IMR-90 (cell line): ENCODE results near the gene RPL31. TPM values are rescaled to one million over a fixed set of nuclear protein-coding genes. Genes with fewer than 3 reads are reported as not detected.

Experiments
- ATAC-seq: fragments of 200-7000 bp; cut with Tn5 transposase; 2 replicates; pipeline ENCODE4 v1.9.1; 2020; ENCODE audit warnings: low read depth, mild to moderate bottlenecking, moderate library complexity
- BruUV-seq: library from RNA; stranded (reverse); fragments of 400-500 nt; replicated peaks from 2 replicates; lab custom pipeline; 2021; lab: Mats Ljungman, UMichigan
- CTCF ChIA-PET: fragments of 300-600 bp; formaldehyde crosslinking; extraction: SDS; loops from one replicate; lab custom pipeline; 2021; ENCODE audit warnings: antibody characterized with exemption; lab: Yijun Ruan, JAX
- POLR2A ChIA-PET: fragments of 300-600 bp; sonication (Branson Sonifier 250); formaldehyde crosslinking; loops from one replicate; lab custom pipeline; 2022; ENCODE audit warnings: antibody characterized with exemption; ENCODE audit not compliant: unreplicated experiment; lab: Charles Lee
- DNase-seq: peaks from one replicate; pipeline ENCODE4 v3.0.0; 2013
- H2AFZ ChIP-seq: replicated peaks from 2 replicates; pipeline ENCODE3; 2013; ENCODE audit warnings: low read length, mild to moderate bottlenecking; ENCODE audit not compliant: poor library complexity
- H2AK5ac ChIP-seq: 2 replicates; pipeline ENCODE4 v1.6.1; 2013; ENCODE audit warnings: low read depth, low read length, inconsistent platforms
- H2AK9ac ChIP-seq: replicated peaks from 2 replicates; pipeline ENCODE3; 2013; ENCODE audit warnings: mild to moderate bottlenecking, low read depth, low read length, moderate library complexity; ENCODE audit not compliant: poor library complexity
- H2BK120ac ChIP-seq: 2 replicates; pipeline ENCODE4 v1.6.1; 2013; ENCODE audit warnings: low read depth, low read length, inconsistent platforms
- H2BK15ac ChIP-seq: 3 replicates; pipeline ENCODE4 v1.6.1; 2013; ENCODE audit warnings: low read depth, low read length, inconsistent platforms
- H2BK20ac ChIP-seq: 2 replicates; pipeline ENCODE4 v1.6.1; 2013; ENCODE audit warnings: low read depth, mild to moderate bottlenecking, inconsistent platforms, low read length, moderate library complexity
- H2BK5ac ChIP-seq: 2 replicates; pipeline ENCODE4 v1.6.1; 2013; ENCODE audit warnings: mild to moderate bottlenecking, low read depth, low read length, inconsistent platforms; ENCODE audit not compliant: poor library complexity, severe bottlenecking
- H3K14ac ChIP-seq: replicated peaks from 2 replicates; pipeline ENCODE4 v1.6.1; 2013; ENCODE audit warnings: low read depth, low read length, inconsistent platforms
- H3K18ac ChIP-seq: 2 replicates; pipeline ENCODE4 v1.6.1; 2013; ENCODE audit warnings: low read depth, low read length, control low read depth
- H3K23ac ChIP-seq: 2 replicates; pipeline ENCODE4 v1.6.1; 2013; ENCODE audit warnings: low read depth, low read length, inconsistent platforms
- H3K27ac ChIP-seq: 2 replicates; pipeline ENCODE4 v1.5.1; 2013; ENCODE audit warnings: mild to moderate bottlenecking, control low read depth, low read length; ENCODE audit not compliant: insufficient read depth
- H3K27me3 ChIP-seq: 2 replicates; pipeline ENCODE4 v1.6.1; 2013; ENCODE audit warnings: low read length; ENCODE audit not compliant: control insufficient read depth, insufficient read depth
- H3K36me3 ChIP-seq: 2 replicates; pipeline ENCODE4 v1.6.1; 2013; ENCODE audit warnings: low read length, mixed read lengths; ENCODE audit not compliant: control insufficient read depth, insufficient read depth
- H3K4ac ChIP-seq: 2 replicates; pipeline ENCODE4 v1.6.1; 2013; ENCODE audit warnings: low read depth, low read length, inconsistent platforms
- H3K4me1 ChIP-seq: 2 replicates; pipeline ENCODE4 v1.6.1; 2013; ENCODE audit warnings: low read length, mixed read lengths; ENCODE audit not compliant: control insufficient read depth, insufficient read depth
- H3K4me2 ChIP-seq: 2 replicates; pipeline ENCODE4 v1.6.1; 2013; ENCODE audit warnings: low read depth, mild to moderate bottlenecking, control low read depth, low read length, moderate library complexity
- H3K4me3 ChIP-seq: 2 replicates; pipeline ENCODE4 v1.5.1; 2013; ENCODE audit warnings: low read depth, mild to moderate bottlenecking, control low read depth, low read length, moderate library complexity; ENCODE audit not compliant: insufficient read depth
- H3K56ac ChIP-seq: 2 replicates; pipeline ENCODE4 v1.6.1; 2013; ENCODE audit warnings: low read length, inconsistent platforms; ENCODE audit not compliant: insufficient read depth; ENCODE audit errors: extremely low read depth
- H3K79me1 ChIP-seq, 2 experiments: 2 replicates each; pipeline ENCODE4 v1.6.1; 2013; ENCODE audit warnings: low read length in 2 of 2, inconsistent platforms in 1 of 2, low read depth in 1 of 2
- H3K9ac ChIP-seq: 2 replicates; pipeline ENCODE4 v1.6.1; 2013; ENCODE audit warnings: low read depth, low read length, control low read depth
- H3K9me1 ChIP-seq: 2 replicates; pipeline ENCODE4 v1.6.1; 2013; ENCODE audit warnings: low read length, inconsistent platforms; ENCODE audit not compliant: insufficient read depth
- H3K9me3 ChIP-seq: 2 replicates; pipeline ENCODE4 v1.6.1; 2013; ENCODE audit warnings: low read length; ENCODE audit not compliant: control insufficient read depth, insufficient read depth
- H4K20me1 ChIP-seq: 2 replicates; pipeline ENCODE4 v1.6.1; 2013; ENCODE audit warnings: low read length, inconsistent platforms; ENCODE audit not compliant: insufficient read depth
- H4K5ac ChIP-seq: 2 replicates; pipeline ENCODE4 v1.6.1; 2013; ENCODE audit warnings: mild to moderate bottlenecking, low read depth, low read length, control low read depth
- H4K8ac ChIP-seq, 2 experiments: 2 replicates each; pipeline ENCODE4 v1.6.1; 2013; ENCODE audit warnings: low read depth in 2 of 2, low read length in 2 of 2, control low read depth in 1 of 2, inconsistent platforms in 1 of 2
- H4K91ac ChIP-seq: 2 replicates; pipeline ENCODE4 v1.6.1; 2013; ENCODE audit warnings: low read depth, low read length, inconsistent platforms; ENCODE audit not compliant: insufficient read depth
- BHLHE40 ChIP-seq: fragments of 150-350 bp; IDR thresholded peaks from 2 replicates; pipeline ENCODE4 v1.6.1; 2016; ENCODE audit warnings: mild to moderate bottlenecking, low read depth, low read length
- CEBPB ChIP-seq: IDR thresholded peaks from 2 replicates; pipeline ENCODE4 v1.6.1; 2012; ENCODE audit warnings: low read depth, low read length, improper control_type of control experiment
- CHD1 ChIP-seq: IDR thresholded peaks from 2 replicates; pipeline ENCODE4 v1.6.1; 2012; ENCODE audit warnings: low read depth, low read length, improper control_type of control experiment
- FOS ChIP-seq: fragments of 150-350 bp; IDR thresholded peaks from 2 replicates; pipeline ENCODE4 v1.6.1; 2016; ENCODE audit warnings: low read depth, low read length
- MAFK ChIP-seq: IDR thresholded peaks from 2 replicates; pipeline ENCODE4 v1.6.1; 2012; ENCODE audit warnings: low read depth, low read length, improper control_type of control experiment
- MAZ ChIP-seq: IDR thresholded peaks from 2 replicates; pipeline ENCODE4 v1.6.1; 2012; ENCODE audit warnings: low read depth, mild to moderate bottlenecking, low read length, improper control_type of control experiment, moderate library complexity, borderline replicate concordance
- MXI1 ChIP-seq: IDR thresholded peaks from 2 replicates; pipeline ENCODE4 v1.6.1; 2012; ENCODE audit warnings: low read depth, mild to moderate bottlenecking, low read length, moderate library complexity, borderline replicate concordance
- NFE2L2 ChIP-seq: fragments of 150-350 bp; IDR thresholded peaks from 2 replicates; pipeline ENCODE4 v1.6.1; 2016; ENCODE audit warnings: low read depth, mild to moderate bottlenecking, low read length
- POLR2A ChIP-seq: IDR thresholded peaks from 2 replicates; pipeline ENCODE4 v1.6.1; 2012; ENCODE audit warnings: mild to moderate bottlenecking, low read depth, low read length
- RAD21 ChIP-seq: IDR thresholded peaks from 2 replicates; pipeline ENCODE4 v1.6.1; 2012; ENCODE audit warnings: low read length, improper control_type of control experiment
- RCOR1 ChIP-seq: IDR thresholded peaks from 2 replicates; pipeline ENCODE4 v1.6.1; 2012; ENCODE audit warnings: mild to moderate bottlenecking, low read length, improper control_type of control experiment; ENCODE audit not compliant: insufficient replicate concordance
- RFX5 ChIP-seq: IDR thresholded peaks from 2 replicates; pipeline ENCODE4 v1.8.0; 2012; ENCODE audit warnings: low read depth, mild to moderate bottlenecking, low read length, moderate library complexity
- SMC3 ChIP-seq: fragments of 150-350 bp; IDR thresholded peaks from 2 replicates; pipeline ENCODE4 v1.6.1; 2016; ENCODE audit warnings: low read depth, mild to moderate bottlenecking, antibody characterized with exemption, low read length, moderate library complexity
- WGBS, 2 experiments: methylation state at CpG; one replicate each; pipeline versions ENCODE4 v1.1.5 to v1.1.7; 2013; ENCODE audit warnings: missing lambda C conversion rate in 2 of 2; ENCODE audit not compliant: insufficient read length in 1 of 2; ENCODE audit errors: extremely low coverage in 2 of 2; 5-methylcytosine and 5-hydroxymethylcytosine counted together
- dilution Hi-C: fragments of 300-500 bp; cut with HindIII; formaldehyde crosslinking; loops from one replicate; pipeline ENCODE4 v1.14.3; 2018; ENCODE audit warnings: low sequenced_read_pairs; ENCODE audit not compliant: unreplicated experiment
- in situ Hi-C: fragments of 300-500 bp; cut with MboI; formaldehyde crosslinking; loops from 3 replicates; pipeline ENCODE4 v1.14.3; 2019; ENCODE audit warnings: low sequenced_read_pairs, inconsistent platforms, mixed read lengths
- intact Hi-C: fragments of 100-400 bp; cut with micrococcal nuclease; formaldehyde crosslinking; loops from 2 replicates; pipeline ENCODE4 v1.10.0; 2022
- polyA plus RNA-seq, 3 experiments: library from polyadenylated mRNA; depleted of rRNA; stranded (reverse); fragments of >200 nt; gene quantifications; 2 replicates each; pipeline ENCODE4 v1.2.3, GENCODE V29; 2012; ENCODE audit warnings: low replicate concordance in 1 of 3
- total RNA-seq: library from RNA; depleted of rRNA; stranded (reverse); fragments of >200 nt; gene quantifications from 2 replicates; pipeline ENCODE4 v1.2.3, GENCODE V29; 2012
- TF ChIP-seq, protein P1 (sequence below): conservative IDR thresholded peaks from 2 replicates; pipeline ENCODE4 v1.5.1; 2012; ENCODE audit warnings: mild to moderate bottlenecking, low read depth, low read length, improper control_type of control experiment
- TF ChIP-seq, protein P2 (sequence below): fragments of 150-350 bp; IDR thresholded peaks from 2 replicates; pipeline ENCODE4 v1.6.1; 2016; ENCODE audit warnings: low read depth, mild to moderate bottlenecking, low read length, moderate library complexity, borderline replicate concordance
- TF ChIP-seq, protein P3 (sequence below): fragments of 150-350 bp; IDR thresholded peaks from 2 replicates; pipeline ENCODE4 v1.6.1; 2017; ENCODE audit warnings: mild to moderate bottlenecking, antibody characterized with exemption, low read length, low read depth

The RPL31 gene
- total and polyA plus RNA-seq, 2 of the 4 experiments (the other 2 are of a cell fraction) = 358 to 2,908 TPM

GRCh38 chr2:101022221-101022620 is 20.1 kb downstream of the RPL31 start:
- ATAC-seq (no peak), DNase-seq (no peak)
- no peak overlapping the region for H3K56ac ChIP-seq
- H3K4ac ChIP-seq = no peak overlapping the region
- dilution Hi-C loops = no loop called here
- H3K23ac ChIP-seq = no peak overlapping the region
- TF ChIP-seq FOS (no peak), CEBPB (no peak), CHD1 (no peak), RFX5 (no peak), MAZ (no peak), RAD21 (no peak), RCOR1 (no peak), NFE2L2 (no peak), SMC3 (no peak), MAFK (no peak), POLR2A (no peak), MXI1 (no peak), BHLHE40 (no peak)
- TF ChIP-seq, protein P1, sequence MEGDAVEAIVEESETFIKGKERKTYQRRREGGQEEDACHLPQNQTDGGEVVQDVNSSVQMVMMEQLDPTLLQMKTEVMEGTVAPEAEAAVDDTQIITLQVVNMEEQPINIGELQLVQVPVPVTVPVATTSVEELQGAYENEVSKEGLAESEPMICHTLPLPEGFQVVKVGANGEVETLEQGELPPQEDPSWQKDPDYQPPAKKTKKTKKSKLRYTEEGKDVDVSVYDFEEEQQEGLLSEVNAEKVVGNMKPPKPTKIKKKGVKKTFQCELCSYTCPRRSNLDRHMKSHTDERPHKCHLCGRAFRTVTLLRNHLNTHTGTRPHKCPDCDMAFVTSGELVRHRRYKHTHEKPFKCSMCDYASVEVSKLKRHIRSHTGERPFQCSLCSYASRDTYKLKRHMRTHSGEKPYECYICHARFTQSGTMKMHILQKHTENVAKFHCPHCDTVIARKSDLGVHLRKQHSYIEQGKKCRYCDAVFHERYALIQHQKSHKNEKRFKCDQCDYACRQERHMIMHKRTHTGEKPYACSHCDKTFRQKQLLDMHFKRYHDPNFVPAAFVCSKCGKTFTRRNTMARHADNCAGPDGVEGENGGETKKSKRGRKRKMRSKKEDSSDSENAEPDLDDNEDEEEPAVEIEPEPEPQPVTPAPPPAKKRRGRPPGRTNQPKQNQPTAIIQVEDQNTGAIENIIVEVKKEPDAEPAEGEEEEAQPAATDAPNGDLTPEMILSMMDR = no peak
- TF ChIP-seq, protein P2, sequence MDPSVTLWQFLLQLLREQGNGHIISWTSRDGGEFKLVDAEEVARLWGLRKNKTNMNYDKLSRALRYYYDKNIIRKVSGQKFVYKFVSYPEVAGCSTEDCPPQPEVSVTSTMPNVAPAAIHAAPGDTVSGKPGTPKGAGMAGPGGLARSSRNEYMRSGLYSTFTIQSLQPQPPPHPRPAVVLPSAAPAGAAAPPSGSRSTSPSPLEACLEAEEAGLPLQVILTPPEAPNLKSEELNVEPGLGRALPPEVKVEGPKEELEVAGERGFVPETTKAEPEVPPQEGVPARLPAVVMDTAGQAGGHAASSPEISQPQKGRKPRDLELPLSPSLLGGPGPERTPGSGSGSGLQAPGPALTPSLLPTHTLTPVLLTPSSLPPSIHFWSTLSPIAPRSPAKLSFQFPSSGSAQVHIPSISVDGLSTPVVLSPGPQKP = no peak
- TF ChIP-seq, protein P3, sequence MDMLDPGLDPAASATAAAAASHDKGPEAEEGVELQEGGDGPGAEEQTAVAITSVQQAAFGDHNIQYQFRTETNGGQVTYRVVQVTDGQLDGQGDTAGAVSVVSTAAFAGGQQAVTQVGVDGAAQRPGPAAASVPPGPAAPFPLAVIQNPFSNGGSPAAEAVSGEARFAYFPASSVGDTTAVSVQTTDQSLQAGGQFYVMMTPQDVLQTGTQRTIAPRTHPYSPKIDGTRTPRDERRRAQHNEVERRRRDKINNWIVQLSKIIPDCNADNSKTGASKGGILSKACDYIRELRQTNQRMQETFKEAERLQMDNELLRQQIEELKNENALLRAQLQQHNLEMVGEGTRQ = no peak
- in situ Hi-C loops = no loop called here
- no peak overlapping the region for H3K4me3 ChIP-seq
- H3K9me3 ChIP-seq = no peaks in the 10 kb centered on the region
- peaks cover 4% of the 10 kb centered on the region; the same call in 1 of the 2 replicates for H3K9me1 ChIP-seq
- H2AK5ac ChIP-seq = no peak overlapping the region
- no peak overlapping the region for H4K5ac ChIP-seq
- no peak overlapping the region for H3K18ac ChIP-seq
- H4K91ac ChIP-seq = no peak overlapping the region
- H2BK20ac ChIP-seq = no peak overlapping the region
- ChIA-PET CTCF (no interaction called here), POLR2A (no interaction called here)
- no peaks in the 10 kb centered on the region for H3K27me3 ChIP-seq
- H3K27ac ChIP-seq = no peak overlapping the region
- H2BK120ac ChIP-seq = no peak overlapping the region
- H4K20me1 ChIP-seq = no peaks in the 10 kb centered on the region
- no peak overlapping the region for H3K9ac ChIP-seq
- H3K36me3 ChIP-seq = peaks cover 18% of the 10 kb centered on the region
- no peak overlapping the region for H4K8ac ChIP-seq
- no peak overlapping the region for H2BK5ac ChIP-seq
- no peak overlapping the region for H3K4me2 ChIP-seq
- no TSS peak for BruUV-seq
- H3K4me1 ChIP-seq = no peaks in the 10 kb centered on the region
- H2AK9ac ChIP-seq = peak overlapping the region; percentile 23
- no peak overlapping the region for H2BK15ac ChIP-seq
- H2AFZ ChIP-seq = no peak overlapping the region
- intact Hi-C loops = no loop called here
- no peak overlapping the region for H3K14ac ChIP-seq
- peaks cover 0 to 20% of the 10 kb centered on the region in 2 experiments; a peak in 2 of 4 replicates for H3K79me1 ChIP-seq
- 95% methylated on average over 7 of the region's 16 CpGs; no CpG with 5 or more reads in 1 of the 2 experiments for WGBS, 2 experiments
